HG03175 (cell line): ENCODE measurements around the gene SORBS2.

Experiments used
- ATAC-seq: cut with Tn5 transposase; IDR thresholded peaks from one replicate; pipeline ENCODE4 v1.9.1; 2021; ENCODE audit warnings: mild to moderate bottlenecking, moderate library complexity; ENCODE audit not compliant: unreplicated experiment

The SORBS2 gene

DNA sequence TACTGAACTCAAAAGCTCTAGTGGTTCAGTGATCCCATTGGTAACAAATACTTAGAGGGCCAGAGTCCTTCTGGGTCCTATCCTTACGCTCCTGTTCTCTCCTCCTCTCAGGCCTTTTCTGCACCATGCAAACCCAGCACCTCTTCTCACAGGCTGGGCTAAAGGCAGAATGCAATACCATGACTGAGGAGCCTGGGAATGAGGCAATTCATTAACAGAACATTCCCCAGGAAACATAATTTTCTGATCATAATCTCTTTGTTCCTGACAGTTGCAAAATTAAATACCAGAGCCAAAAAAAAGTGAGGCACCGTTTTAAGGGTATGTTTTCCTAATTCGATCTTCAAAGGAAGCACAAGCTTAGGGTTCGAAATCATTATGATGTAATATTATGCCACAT, 9.0 kb downstream of the SORBS2 start:
- ATAC-seq, result no peak

DNA sequence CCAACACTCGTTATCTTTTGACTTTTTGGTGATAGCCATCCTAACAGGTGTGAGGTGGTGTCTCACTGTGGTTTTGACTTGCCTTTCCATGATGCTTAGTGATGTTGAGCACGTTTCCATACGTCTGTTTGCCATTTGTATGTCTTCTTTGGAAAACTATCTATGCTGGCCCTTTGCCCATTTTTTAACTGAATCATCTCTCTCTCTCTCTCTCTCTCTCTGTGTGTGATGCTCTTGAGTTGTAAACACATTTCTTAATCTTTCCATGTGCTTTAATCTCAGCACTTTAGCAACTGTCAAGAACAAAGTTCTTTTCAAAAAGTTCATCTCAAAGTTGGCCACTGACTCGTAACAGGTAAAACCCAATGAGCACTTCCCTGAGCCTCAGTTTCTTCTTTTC, 10.5 kb downstream of the SORBS2 start:
- no peak for ATAC-seq

DNA sequence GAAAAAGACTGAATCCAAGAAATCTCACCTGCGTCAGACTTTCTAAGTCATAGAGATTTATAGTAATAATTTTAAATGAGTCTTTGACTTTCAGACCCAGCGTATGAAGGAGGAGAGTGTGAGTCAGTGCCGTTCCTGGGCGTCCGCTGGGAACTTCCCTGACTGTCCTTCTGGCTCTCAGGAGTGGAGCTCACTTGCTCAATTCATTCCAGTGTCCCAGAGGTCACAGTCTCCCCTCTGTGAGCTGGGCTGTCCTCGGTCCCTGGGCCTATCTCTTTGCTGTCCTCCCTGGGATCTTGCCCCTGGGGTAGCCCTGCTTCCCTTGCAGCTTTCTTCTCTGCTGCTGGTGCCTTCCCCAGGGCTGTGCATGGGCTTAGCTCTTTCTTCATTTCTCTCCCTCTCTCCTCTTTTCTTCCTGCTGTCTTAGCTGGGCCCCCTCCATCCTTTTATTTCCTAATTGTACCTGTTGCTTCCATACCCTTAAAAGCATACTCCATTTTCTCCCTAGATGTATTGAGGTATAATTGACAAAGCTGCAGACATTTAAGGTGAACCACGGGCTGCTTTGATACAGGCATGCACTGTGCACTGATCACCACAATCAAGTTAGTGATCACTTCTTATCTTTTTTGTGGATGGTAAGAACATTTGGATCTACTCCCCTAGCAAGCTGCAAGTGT, 11.6 kb downstream of the SORBS2 start:
- ATAC-seq, result no peak

DNA sequence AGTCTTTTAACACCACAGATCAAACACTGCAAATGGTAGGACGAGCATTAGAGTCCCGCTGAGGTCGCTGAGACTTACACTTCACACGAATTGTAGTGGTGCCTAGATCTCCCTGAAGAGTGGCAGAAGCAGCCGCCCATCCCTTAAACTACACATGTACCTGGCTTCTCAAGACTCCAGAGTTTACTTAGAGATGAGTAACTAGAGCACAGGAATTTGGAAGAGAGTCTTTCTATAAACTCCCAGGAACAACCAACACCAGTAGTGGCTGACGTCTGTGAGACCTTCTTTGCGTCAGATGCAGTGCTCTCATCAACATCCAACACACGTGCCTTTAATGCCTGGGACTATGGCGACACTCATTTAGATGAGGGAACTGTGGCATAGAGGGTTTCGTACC, 12.6 kb downstream of the SORBS2 start:
- ATAC-seq, result no peak

DNA sequence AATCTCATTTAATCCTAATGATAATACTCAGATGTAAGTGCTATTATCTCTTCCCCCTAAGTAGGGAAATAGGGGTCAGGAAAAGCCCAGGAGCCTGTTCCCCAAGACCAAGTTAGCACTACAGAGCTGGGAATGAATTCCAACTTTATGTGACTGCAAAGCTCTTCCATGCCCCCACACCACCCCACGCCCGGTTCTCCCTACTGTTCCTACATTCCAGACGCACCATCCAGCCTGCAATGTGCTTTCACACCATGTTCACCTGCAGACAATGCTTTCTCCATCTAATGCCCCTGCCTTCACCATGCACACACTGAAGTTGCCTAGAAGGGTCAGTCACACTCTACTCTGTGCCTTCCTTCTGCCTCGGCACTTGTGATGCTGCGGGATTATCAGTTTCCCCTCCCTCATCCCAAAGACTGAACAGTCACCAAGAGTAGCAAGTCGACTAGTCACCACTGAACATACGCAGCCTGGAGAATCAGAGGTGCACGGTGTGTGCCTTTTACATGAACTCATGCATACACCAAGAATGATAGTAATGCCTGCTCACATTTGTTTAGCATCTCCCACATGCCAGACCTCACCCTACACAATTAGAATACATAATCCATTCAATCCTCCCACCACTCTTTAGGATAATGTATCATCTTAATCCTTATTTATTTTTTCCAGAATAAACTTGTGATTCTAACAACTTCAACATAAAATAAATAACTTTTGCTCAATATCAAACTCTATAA, 14.2 kb downstream of the SORBS2 start:
- no peak for ATAC-seq

DNA sequence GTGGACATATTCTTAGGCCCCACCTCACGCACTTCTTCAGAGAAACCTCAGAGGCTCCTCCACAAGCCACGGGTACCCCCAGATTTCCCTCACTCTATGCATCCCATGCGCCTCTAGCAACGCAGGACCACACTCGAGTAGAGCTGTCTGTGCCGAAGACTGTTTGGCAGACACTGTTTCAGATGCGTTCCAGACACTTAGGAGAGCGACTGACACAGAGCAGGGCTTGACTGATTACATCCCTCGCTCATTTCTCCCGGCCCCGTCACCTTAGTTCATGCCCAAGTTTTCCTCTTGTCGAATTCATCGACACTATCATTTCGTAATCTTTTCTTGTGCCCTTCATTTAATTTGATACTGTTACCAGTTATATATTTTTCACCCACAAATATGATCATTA, 15.0 kb downstream of the SORBS2 start:
- ATAC-seq, result no peak

DNA sequence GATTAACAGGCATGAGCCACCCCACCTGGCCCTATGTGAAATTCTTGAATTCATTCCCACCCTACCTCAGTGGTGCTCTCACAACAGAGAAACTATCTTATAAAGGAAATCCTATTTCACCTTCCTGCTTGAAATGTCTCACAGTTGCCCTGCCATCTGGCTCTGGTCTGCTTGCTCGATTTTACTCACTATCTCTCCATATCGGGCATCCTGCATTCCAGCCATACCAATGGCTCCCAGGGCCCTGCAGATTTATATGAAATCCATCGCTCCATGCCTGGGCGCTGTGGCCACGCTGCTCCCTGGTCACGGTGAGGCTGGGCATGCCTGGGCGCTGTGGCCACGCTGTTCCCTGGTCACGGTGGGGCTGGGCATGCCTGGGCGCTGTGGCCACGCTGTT, 15.8 kb downstream of the SORBS2 start:
- no peak for ATAC-seq

DNA sequence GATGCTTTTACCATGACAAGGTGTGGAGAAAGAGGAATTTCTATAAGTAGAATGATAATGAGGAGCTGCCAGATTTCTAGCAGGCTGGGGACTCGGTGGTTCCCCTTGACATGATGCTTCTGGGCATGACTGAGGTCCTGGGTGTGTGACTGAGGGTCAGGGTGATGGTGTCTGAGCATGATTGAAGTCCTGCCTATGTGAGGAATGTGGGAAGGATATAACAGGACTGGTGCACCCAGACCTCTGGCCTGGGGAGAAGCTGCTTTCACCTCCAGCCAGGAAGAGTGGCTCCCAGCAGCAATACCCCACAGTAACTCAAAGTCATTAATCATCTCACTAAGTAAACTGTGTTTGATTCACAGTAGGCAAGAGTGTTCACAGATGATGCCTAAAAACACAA, 17.4 kb downstream of the SORBS2 start:
- ATAC-seq, result no peak

DNA sequence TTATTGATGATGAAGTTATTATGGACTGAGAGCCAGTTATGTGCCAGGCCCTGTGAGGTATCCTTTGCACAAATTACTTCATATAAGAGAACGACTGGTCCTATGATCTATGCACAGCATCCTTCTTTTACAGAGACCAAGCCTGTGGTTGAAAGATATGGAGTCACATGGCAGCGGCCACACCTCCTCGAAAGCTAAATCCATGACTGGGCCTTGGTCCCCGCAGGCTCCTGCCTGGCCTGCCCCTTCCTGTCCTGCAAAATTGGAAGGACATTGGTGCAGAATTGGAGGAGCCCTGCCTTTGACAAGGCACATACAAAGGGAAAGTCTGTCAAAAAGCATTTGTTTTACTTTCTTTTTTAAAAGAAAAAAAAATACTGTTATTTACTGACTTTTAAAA, 18.3 kb downstream of the SORBS2 start:
- no peak for ATAC-seq

DNA sequence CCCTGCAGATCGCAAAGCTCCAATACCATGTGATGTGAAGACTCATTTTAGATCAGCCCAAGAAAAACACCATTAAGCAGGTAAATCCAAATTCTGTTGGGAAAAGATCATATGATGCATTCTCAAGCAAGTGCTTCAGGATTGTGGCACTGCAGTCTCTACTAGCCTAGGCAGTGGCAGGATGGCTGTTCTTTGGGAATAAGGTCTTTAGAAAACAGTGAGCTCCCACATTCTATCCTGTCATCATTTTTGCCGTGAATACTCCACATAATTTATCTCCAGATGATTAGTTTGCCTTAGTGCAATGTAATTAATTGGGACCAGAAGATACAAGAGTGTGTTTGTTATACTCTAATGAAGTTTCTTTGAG, 18.9 kb downstream of the SORBS2 start:
- ATAC-seq, result no peak

DNA sequence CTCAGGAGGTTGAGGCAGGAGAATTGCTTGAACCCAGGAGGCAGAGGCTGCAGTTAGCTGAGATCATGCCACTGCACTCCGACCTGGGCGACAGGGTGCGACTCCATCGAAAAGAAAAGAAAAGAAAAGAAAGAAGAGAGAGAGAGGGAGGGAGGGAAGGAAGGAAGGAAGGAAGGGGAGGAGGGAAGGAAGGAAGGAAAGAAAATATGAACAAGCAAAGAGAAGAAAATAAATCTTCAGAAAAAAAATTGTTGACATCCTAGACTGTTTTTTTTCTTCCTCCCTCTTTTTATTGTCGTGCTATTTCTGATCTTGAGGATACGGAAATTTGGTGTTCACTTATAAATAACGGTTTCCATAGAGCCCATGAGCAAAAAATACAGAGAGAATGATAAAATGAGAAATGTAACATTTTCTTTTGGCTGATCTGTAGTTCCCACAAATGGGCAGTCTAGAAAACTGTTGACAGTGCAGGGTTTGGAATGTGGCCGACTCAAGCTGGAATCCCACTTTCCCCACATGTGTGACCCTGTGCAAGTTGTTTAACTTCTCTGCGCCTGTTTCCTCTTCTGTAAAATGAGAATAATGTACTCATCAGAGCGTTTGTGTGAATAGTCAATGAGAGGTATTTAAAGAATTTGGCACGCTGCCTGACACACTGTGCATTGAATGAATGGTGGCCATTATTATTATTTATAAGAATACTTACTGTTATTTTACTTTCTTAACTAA, 19.4 kb downstream of the SORBS2 start:
- ATAC-seq, result no peak

DNA sequence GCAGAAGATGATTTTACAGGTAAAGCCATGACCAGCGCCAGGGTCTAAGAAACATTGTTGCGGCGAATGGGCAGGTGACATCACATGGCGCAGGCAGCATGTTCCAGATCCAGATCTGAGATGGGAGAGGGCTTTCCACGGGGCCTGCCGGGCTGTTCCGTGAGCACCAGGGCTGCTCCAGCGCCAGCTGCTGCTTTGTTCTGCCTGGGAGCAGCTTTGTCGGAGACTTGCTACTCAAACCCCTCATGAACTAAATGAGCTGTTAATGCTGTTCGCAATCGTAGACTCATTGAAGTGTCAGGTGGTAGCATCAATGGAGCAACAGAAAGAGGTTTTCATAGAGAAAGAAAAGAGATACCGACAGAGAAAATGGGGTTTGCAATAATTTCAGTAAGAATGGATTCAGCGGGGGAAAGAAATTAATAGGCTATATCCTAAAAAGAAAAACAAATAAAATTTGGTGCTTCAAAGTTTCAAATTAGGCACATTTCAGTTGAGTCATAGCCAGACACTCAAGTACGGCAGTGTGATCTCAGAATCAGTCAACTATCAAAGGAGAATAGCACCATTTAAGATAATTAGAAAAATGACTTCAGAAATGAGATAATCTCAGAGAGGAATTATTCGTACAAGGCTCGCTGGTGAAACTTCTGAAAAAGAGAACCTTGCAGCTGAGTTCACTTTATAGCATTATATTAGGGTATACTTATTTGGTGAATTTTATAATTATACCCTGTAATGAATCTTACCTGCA, 23.9 kb downstream of the SORBS2 start:
- no peak for ATAC-seq

DNA sequence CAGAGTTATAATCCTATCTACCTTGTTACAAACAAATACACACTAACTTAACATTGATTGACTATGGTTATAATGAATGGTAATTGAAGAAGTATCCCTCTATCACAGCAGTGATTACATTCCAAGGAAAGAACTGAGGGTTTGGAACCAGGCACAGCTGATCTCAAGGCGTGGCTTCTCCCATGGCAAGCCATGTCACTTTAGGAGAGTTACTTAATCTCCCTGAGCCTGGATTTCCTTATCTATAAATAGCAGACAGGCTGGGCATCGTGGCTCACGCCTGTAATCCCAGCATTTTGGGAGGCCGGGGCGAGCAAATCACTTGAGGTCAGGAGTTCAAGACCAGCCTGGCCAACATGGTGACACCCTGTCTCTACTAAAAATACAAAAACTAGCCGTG, 25.6 kb downstream of the SORBS2 start:
- no peak for ATAC-seq

DNA sequence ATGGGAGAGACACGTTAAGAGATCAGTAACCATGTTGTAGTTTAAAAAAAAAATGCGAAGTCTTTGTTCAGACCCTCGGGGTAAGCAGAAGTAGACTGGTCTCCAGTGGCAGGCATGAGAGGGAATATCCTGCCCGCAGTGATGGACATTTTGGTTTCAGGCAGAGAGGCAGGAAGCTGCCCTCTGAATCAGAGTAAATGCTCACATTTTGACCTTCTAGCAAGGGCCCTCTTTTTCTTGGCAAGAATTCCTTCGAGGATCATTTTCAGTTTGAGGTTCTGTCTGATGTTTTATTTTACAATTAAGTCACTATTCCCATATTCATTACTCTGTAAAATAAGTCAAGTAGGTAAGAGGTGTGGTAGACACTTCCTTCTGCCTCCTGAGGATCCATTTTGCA, 28.4 kb downstream of the SORBS2 start:
- ATAC-seq, result no peak

DNA sequence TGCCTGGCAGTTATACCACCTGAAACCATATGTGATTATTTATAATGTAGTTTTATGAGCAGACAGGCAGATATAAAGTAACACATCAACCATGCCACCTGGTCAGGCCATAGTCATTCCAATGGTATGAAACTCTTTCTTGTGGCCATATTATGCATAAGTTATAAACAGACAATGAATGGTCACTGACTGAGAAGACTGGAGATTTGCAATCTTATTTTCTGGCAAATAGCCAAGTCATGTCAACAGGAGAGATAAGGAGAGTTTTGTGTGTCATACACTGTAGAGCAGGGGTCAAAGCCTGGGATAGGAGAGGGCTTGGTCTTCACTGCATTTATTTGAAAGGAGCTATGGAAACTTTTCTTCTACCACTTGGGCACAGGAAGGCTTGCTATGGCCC, 29.5 kb downstream of the SORBS2 start:
- ATAC-seq, result no peak

DNA sequence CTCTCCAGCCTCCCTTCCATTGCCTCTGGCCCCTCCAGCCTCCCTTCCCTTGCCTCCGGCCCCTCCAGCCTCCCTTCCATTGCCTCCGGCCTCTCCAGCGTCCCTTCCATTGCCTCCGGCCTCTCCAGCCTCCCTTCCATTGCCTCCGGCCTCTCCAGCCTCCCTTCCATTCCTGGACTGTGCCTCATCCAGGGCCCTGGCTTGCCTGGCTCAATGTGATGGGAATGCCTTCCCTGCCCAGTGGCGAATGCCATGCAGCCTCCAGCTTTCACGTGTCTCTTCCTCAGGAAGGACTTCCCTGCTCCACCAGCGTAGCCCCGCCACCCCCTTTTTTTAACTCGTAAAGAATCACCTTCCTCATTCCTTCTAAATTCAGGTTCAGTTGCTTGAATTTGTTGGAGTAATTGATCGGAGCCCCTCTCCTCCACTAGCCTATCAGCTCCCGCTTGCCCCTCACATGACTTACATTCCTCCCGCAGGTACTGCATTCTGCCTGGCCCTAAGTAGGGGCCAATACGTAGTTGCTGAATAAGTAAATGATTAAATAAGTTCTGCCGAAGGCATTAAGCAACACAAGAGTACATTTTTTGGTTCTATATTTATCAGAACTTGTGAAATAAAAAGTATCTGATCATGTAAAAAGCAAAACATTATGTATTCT, 30.3 kb downstream of the SORBS2 start:
- no peak for ATAC-seq

DNA sequence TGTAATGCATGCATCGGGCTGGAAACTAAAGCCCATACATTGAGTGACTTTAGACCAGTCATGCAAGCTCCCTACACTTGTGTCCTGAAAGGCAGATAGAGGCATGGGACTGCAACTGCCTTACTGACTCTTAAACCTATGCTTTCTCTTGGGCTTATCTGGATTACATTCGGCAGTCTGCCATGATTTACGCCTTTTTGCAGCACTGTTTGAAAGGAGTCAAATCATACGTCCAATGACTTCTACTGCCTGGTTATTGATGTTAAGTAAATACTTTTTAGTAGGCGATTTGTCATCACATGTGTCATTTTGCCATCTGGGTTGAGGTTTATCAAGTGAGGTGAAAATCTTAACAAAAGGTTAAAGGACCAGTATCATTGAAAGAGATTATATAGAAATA, 31.5 kb downstream of the SORBS2 start:
- ATAC-seq, result no peak

DNA sequence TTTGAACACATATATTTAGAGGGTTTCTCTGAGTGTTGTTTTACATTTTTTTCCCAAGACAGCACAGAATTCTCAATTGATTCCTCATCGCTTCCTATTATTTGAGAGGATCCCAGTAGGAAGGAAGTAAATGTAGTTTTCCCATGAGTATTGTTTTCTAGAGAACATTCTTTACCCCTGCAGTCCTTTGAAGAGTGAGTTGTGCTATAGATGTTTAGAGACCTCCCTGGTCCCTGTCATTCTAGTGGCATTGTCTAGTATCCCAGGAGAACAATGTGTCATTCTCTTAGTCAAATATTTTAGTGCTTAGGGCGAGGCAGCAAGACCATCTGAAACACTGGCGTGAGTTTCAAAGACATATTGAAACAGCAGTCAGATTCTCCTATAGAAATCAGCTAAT, 32.5 kb downstream of the SORBS2 start:
- no peak for ATAC-seq

DNA sequence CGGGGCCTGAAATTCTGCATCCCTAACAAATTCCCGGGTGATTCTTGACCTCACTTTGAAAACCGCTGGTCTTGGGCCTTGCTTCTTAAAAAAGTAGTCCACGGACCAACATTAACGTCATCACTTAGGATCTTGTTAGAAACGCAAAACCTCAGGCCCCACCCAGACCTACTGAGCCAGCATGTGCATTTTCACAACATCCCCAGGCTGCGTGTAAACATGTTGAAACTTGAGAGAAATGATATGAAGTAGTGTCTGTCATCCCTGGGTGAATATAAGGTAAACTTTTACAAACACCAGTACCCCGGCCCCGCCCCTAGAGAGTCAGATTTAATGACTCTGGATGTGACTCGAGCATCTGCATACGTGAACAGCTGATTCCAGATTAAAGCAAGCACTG, 33.7 kb downstream of the SORBS2 start:
- no peak for ATAC-seq

DNA sequence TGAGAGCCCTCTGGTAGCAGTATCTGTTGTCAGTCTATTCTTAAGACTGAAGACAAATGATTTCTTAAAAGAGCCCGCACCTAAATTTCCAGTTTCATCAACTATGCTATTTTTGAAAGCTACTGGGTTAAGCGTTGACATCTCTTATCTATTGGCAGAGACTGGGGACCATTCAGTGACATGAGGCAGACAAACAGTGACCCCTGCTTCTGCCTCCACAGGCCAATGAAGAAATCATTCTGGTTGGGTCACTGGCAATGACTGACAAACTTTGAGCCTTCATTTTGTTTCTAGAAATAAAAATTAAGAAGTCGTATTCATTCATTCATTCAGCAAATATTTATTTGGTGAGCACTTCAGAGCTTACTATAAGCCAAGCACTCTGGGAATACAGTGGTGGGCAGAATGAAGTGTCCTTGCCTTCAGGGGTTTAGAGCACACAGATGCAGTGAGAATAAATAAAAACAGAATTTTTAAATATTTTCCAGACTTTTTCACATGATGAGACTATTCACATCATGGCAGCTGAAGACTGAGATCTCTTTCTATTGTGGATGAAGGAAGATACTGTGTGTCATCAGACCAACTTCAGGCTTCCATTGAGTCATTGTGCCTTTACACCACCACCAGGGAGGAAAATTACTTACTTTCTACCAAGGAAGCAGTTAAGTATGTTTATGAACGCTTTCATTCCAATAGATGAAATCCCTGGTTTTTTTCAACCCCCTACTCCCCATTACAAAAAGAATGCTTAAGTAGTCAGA, 36.0 kb downstream of the SORBS2 start:
- no peak for ATAC-seq
